Measurements from ENCODE around the gene HHAT.

Gene HHAT

DNA sequence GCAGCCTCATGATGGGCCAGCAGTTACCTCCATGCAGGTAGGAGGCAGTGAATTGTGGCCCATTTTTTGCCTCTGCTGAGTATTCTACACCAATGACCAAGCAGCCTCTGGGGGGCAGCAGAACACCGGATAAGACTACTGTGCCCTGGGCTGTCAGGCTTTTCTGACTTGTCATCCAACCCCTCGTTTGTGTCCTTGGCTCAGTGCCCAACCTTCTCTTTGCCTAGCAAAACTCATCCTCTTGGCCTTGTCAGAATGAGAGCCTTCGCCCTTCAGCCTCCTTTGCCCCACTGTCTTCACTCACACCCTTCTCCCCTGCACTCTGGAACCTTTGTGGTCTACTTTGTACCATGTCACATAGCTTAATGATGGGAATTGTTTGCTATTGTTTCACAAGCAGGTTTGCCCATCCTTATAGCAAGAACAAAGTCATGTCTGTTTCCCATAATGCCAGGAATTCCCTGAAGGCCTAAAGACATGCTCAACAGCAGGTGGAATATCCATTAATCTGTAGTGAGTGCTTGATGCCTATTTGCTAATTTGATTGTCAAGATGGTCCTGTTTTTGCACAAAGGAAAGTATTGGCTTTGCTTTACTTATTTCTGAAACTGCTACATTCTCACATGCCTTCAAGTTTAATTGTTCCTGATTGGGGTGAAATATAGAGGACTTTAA lies 255.9 kb downstream of the HHAT start:
- Histone ChIP-seq H3K9ac (ENCODE audit: low read length) (no peak overlapping the region), H3K4me3 (ENCODE audit: insufficient read depth in 1 of 2, low read depth in 1 of 2, low read length in 2 of 2) (no peak overlapping the region), H3K27ac (ENCODE audit: low read length, poor library complexity, severe bottlenecking) (no peak overlapping the region), H3K23ac (ENCODE audit: low read length in 2 of 2) (no peak overlapping the region), H2BK120ac (ENCODE audit: low read depth, low read length) (no peak overlapping the region), H3K4ac (ENCODE audit: low read depth in 1 of 2, low read length in 2 of 2) (no peak overlapping the region), H3K14ac (ENCODE audit: low read length in 2 of 2) (no peak overlapping the region), H2BK12ac (ENCODE audit: low read length in 2 of 2) (no peak overlapping the region), H3K9me3 (ENCODE audit: control insufficient read depth, low read length) (no peaks in the 10 kb centered on the region), H4K91ac (ENCODE audit: low read length) (no peak overlapping the region), H3K4me2 (ENCODE audit: low read length, poor library complexity, severe bottlenecking) (no peak overlapping the region), H3K18ac (ENCODE audit: low read depth in 1 of 2, low read length in 2 of 2) (no peak overlapping the region), H2AK5ac (ENCODE audit: low read length, severe bottlenecking) (no peak overlapping the region), H3K27me3 (ENCODE audit: control insufficient read depth in 1 of 2, insufficient read depth in 1 of 2, low read length in 2 of 2) (no peaks in the 10 kb centered on the region), H3K4me1 (ENCODE audit: control insufficient read depth, insufficient read depth, low read depth, low read length) (peaks cover 8% of the 10 kb centered on the region), H3K36me3 (ENCODE audit: control insufficient read depth in 1 of 2, insufficient read depth in 2 of 2, low read depth in 1 of 2, low read length in 2 of 2) (no peaks in the 10 kb centered on the region), H2BK5ac (ENCODE audit: low read depth, low read length, poor library complexity, severe bottlenecking) (no peak overlapping the region), H4K8ac (ENCODE audit: low read length) (no peak overlapping the region), H2AFZ (ENCODE audit: low read depth, low read length) (no peak overlapping the region), H3K79me1 (replicated peaks; ENCODE audit: low read length, poor library complexity, severe bottlenecking) (peaks cover 1% of the 10 kb centered on the region), H2BK15ac (ENCODE audit: low read depth, poor library complexity, severe bottlenecking) (no peak overlapping the region)
- 4% methylated on average over 3 of the region's 3 CpGs for WGBS
- DNase-seq: peak; percentile 82

DNA sequence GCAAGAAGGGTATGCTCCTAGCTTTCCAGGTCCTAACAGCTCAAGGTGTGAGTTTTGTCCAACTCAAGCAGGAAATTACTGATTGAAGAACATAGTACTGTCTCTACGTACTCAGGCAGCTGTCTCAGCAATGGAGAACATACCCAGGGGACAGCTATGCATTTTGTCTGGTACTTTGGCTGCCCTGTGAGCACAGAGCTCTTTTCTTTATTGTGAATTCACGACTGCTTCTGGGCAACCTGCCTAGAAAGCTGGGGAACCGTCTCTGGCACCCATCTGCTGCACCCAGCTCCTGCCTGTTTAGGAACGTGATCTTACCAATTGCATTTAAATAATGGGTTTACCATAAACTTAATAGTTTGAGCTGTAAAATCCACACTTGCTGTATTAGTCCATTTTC lies 258.1 kb downstream of the HHAT start:
- Histone ChIP-seq H3K14ac (ENCODE audit: low read length in 2 of 2) (no peak overlapping the region), H2AK5ac (ENCODE audit: low read length, severe bottlenecking) (peak overlapping the region; percentile 24), H3K36me3 (ENCODE audit: control insufficient read depth in 1 of 2, insufficient read depth in 2 of 2, low read depth in 1 of 2, low read length in 2 of 2) (no peaks in the 10 kb centered on the region), H2BK5ac (ENCODE audit: low read depth, low read length, poor library complexity, severe bottlenecking) (no peak overlapping the region), H3K9ac (ENCODE audit: low read length) (no peak overlapping the region), H4K8ac (ENCODE audit: low read length) (no peak overlapping the region), H2BK15ac (ENCODE audit: low read depth, poor library complexity, severe bottlenecking) (no peak overlapping the region), H2BK12ac (ENCODE audit: low read length in 2 of 2) (no peak overlapping the region), H3K4me2 (ENCODE audit: low read length, poor library complexity, severe bottlenecking) (no peak overlapping the region), H2AFZ (ENCODE audit: low read depth, low read length) (no peak overlapping the region), H2BK120ac (ENCODE audit: low read depth, low read length) (no peak overlapping the region), H3K18ac (ENCODE audit: low read depth in 1 of 2, low read length in 2 of 2) (peak overlapping the region in 1 of 2 experiments; percentile 50), H3K27me3 (ENCODE audit: control insufficient read depth in 1 of 2, insufficient read depth in 1 of 2, low read length in 2 of 2) (no peaks in the 10 kb centered on the region), H3K4me3 (ENCODE audit: insufficient read depth in 1 of 2, low read depth in 1 of 2, low read length in 2 of 2) (no peak overlapping the region), H3K4me1 (ENCODE audit: control insufficient read depth, insufficient read depth, low read depth, low read length) (peaks cover 8% of the 10 kb centered on the region), H3K9me3 (ENCODE audit: control insufficient read depth, low read length) (no peaks in the 10 kb centered on the region), H3K4ac (ENCODE audit: low read depth in 1 of 2, low read length in 2 of 2) (no peak overlapping the region), H3K79me1 (replicated peaks; ENCODE audit: low read length, poor library complexity, severe bottlenecking) (peaks cover 1% of the 10 kb centered on the region), H3K23ac (ENCODE audit: low read length in 2 of 2) (no peak overlapping the region), H3K27ac (ENCODE audit: low read length, poor library complexity, severe bottlenecking) (no peak overlapping the region), H4K91ac (ENCODE audit: low read length) (no peak overlapping the region)
- no peak for DNase-seq
- WGBS: 86% methylated on average over 3 of the region's 4 CpGs

DNA sequence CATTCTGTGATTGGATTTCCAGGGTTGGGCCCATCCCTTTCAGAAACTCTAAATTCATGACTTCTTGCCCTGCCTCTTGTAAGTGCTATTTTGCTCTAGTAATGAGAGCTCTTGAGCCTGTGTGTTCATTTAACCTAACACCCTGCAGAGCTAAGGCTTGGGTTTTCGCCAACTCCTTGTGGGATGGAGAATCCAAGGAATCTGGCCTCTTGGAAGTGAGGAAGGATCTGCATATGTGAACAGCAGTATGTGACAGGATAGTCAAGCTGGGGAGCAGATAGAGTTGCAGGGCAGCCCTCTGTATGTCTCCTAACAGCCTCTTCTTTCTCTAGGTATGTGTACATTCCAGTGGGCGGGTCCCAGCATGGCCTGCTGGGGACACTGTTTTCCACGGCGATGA lies 258.9 kb downstream of the HHAT start:
- peaks cover 8% of the 10 kb centered on the region for H3K4me1 ChIP-seq (ENCODE audit: control insufficient read depth, insufficient read depth, low read depth, low read length)
- no peaks in the 10 kb centered on the region for H3K27me3 ChIP-seq (ENCODE audit: control insufficient read depth in 1 of 2, insufficient read depth in 1 of 2, low read length in 2 of 2)
- H3K18ac ChIP-seq (ENCODE audit: low read depth in 1 of 2, low read length in 2 of 2): no peak overlapping the region
- no peak overlapping the region for H3K9ac ChIP-seq (ENCODE audit: low read length)
- H3K36me3 ChIP-seq (ENCODE audit: control insufficient read depth in 1 of 2, insufficient read depth in 2 of 2, low read depth in 1 of 2, low read length in 2 of 2): no peaks in the 10 kb centered on the region
- H3K79me1 ChIP-seq (replicated peaks; ENCODE audit: low read length, poor library complexity, severe bottlenecking): no peaks in the 10 kb centered on the region
- H4K91ac ChIP-seq (ENCODE audit: low read length): no peak overlapping the region
- H2BK12ac ChIP-seq (ENCODE audit: low read length in 2 of 2): no peak overlapping the region
- H4K8ac ChIP-seq (ENCODE audit: low read length): no peak overlapping the region
- no peak overlapping the region for H3K4ac ChIP-seq (ENCODE audit: low read depth in 1 of 2, low read length in 2 of 2)
- H2BK120ac ChIP-seq (ENCODE audit: low read depth, low read length): no peak overlapping the region
- H3K9me3 ChIP-seq (ENCODE audit: control insufficient read depth, low read length): no peaks in the 10 kb centered on the region
- DNase-seq: peak; percentile 46
- no peak overlapping the region for H3K23ac ChIP-seq (ENCODE audit: low read length in 2 of 2)
- H3K4me3 ChIP-seq (ENCODE audit: insufficient read depth in 1 of 2, low read depth in 1 of 2, low read length in 2 of 2): no peak overlapping the region
- H3K4me2 ChIP-seq (ENCODE audit: low read length, poor library complexity, severe bottlenecking): no peak overlapping the region
- peak overlapping the region; percentile 1 for H2AK5ac ChIP-seq (ENCODE audit: low read length, severe bottlenecking)
- H2BK15ac ChIP-seq (ENCODE audit: low read depth, poor library complexity, severe bottlenecking): no peak overlapping the region
- H2BK5ac ChIP-seq (ENCODE audit: low read depth, low read length, poor library complexity, severe bottlenecking): no peak overlapping the region
- 91% methylated on average over 4 of the region's 4 CpGs for WGBS
- peak overlapping the region in 1 of 2 experiments; percentile 13 for H3K14ac ChIP-seq (ENCODE audit: low read length in 2 of 2)
- H2AFZ ChIP-seq (ENCODE audit: low read depth, low read length): no peak overlapping the region
- peak overlapping the region; percentile 70 for H3K27ac ChIP-seq (ENCODE audit: low read length, poor library complexity, severe bottlenecking)

DNA sequence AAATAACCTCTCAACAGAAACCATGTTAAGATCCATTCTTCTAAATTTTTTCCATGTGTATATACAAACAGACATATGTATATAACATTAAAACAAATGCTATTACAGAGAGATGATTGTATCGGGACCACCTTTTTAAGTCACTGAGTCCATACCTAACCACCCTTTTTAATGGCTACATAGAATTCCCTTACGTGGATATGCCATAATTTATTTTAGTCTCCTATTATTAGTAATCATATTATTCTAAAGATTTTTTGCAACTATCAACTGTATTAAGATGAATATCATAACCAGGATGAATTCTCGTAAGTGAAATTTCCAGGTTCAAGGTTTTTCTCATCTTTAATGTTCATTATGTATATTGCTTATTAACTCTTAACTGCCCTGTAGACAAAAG lies 259.7 kb downstream of the HHAT start:
- 100% methylated on average over 1 of the region's 3 CpGs for WGBS
- Histone ChIP-seq H3K18ac (ENCODE audit: low read depth in 1 of 2, low read length in 2 of 2) (no peak overlapping the region), H3K4me3 (ENCODE audit: insufficient read depth in 1 of 2, low read depth in 1 of 2, low read length in 2 of 2) (no peak overlapping the region), H3K27ac (ENCODE audit: low read length, poor library complexity, severe bottlenecking) (no peak overlapping the region), H3K9ac (ENCODE audit: low read length) (no peak overlapping the region), H3K4me2 (ENCODE audit: low read length, poor library complexity, severe bottlenecking) (no peak overlapping the region), H3K4ac (ENCODE audit: low read depth in 1 of 2, low read length in 2 of 2) (no peak overlapping the region), H3K4me1 (ENCODE audit: control insufficient read depth, insufficient read depth, low read depth, low read length) (peaks cover 8% of the 10 kb centered on the region), H3K9me3 (ENCODE audit: control insufficient read depth, low read length) (no peaks in the 10 kb centered on the region), H2BK15ac (ENCODE audit: low read depth, poor library complexity, severe bottlenecking) (no peak overlapping the region), H3K36me3 (ENCODE audit: control insufficient read depth in 1 of 2, insufficient read depth in 2 of 2, low read depth in 1 of 2, low read length in 2 of 2) (no peaks in the 10 kb centered on the region), H2AFZ (ENCODE audit: low read depth, low read length) (no peak overlapping the region), H3K14ac (ENCODE audit: low read length in 2 of 2) (no peak overlapping the region), H4K8ac (ENCODE audit: low read length) (no peak overlapping the region), H4K91ac (ENCODE audit: low read length) (no peak overlapping the region), H2AK5ac (ENCODE audit: low read length, severe bottlenecking) (no peak overlapping the region), H2BK12ac (ENCODE audit: low read length in 2 of 2) (no peak overlapping the region), H3K27me3 (ENCODE audit: control insufficient read depth in 1 of 2, insufficient read depth in 1 of 2, low read length in 2 of 2) (no peaks in the 10 kb centered on the region), H3K79me1 (replicated peaks; ENCODE audit: low read length, poor library complexity, severe bottlenecking) (no peaks in the 10 kb centered on the region), H2BK5ac (ENCODE audit: low read depth, low read length, poor library complexity, severe bottlenecking) (no peak overlapping the region), H2BK120ac (ENCODE audit: low read depth, low read length) (no peak overlapping the region), H3K23ac (ENCODE audit: low read length in 2 of 2) (no peak overlapping the region)
- no peak for DNase-seq

Data from mesenchymal stem cell (in vitro differentiated cells and primary cell).